HepG2 (cell line): ENCODE results near the gene TCERG1L. TPM values are rescaled to one million over a fixed set of nuclear protein-coding genes. Genes with fewer than 3 reads are reported as not detected.
"Not testable (repeated sequence)": the region's sequence is repeated elsewhere in the genome, so short reads cannot be mapped to it uniquely, and the experiment has no call there.

Source experiments
- ATAC-seq: fragments of 200-7000 bp; cut with Tn5 transposase; 3 replicates; pipeline ENCODE4 v1.9.1; 2020; ENCODE audit warnings: mild to moderate bottlenecking, moderate library complexity
- BruUV-seq: library from RNA; stranded (reverse); fragments of 400-500 nt; replicated peaks from 2 replicates; lab custom pipeline; 2021; lab: Mats Ljungman, UMichigan
- CTCF ChIA-PET: fragments of 300-600 bp; formaldehyde crosslinking; extraction: SDS; loops from one replicate; lab custom pipeline; 2021; ENCODE audit warnings: low total read pairs, inconsistent platforms, low intra/inter-chr PET ratio; lab: Yijun Ruan, JAX
- POLR2A ChIA-PET: fragments of 350-600 bp; sonication (Branson Sonifier 250); formaldehyde crosslinking; loops from one replicate; lab custom pipeline; 2020; ENCODE audit warnings: antibody characterized with exemption, inconsistent platforms; lab: Yijun Ruan, JAX
- DNase-seq: peaks from one replicate; pipeline ENCODE4 v3.0.0-alpha.2; 2015; ENCODE audit warnings: low spot score
- FAIRE-seq: peaks from 3 replicates; lab custom pipeline; 2011; peaks lifted over from hg19 to GRCh38; lab: Jason Lieb, UNC
- H2AFZ ChIP-seq: one replicate; pipeline ENCODE4 v1.6.1; 2011; ENCODE audit warnings: low read length, inconsistent platforms
- H3K27ac ChIP-seq: fragments of 300-600 bp; 3 replicates; pipeline ENCODE4 v1.8.0; 2011; ENCODE audit warnings: mixed run types, mild to moderate bottlenecking, mixed read lengths, low read length, inconsistent platforms; ENCODE audit not compliant: insufficient read depth; ENCODE audit errors: extremely low read length
- H3K27me3 ChIP-seq, 2 experiments: fragments of 200-600 bp in 1 of 2; 2 replicates in 1 of 2; 3 replicates in 1 of 2; pipeline versions ENCODE4 v1.6.0 to v1.8.0; 2011; ENCODE audit warnings: low read length in 2 of 2, mild to moderate bottlenecking in 2 of 2, moderate library complexity in 2 of 2, inconsistent platforms in 1 of 2; ENCODE audit not compliant: insufficient read depth in 2 of 2, control insufficient read depth in 1 of 2
- H3K36me3 ChIP-seq, 2 experiments: fragments of 200-600 bp in 1 of 2; replicated peaks in 1 of 2; 2 replicates in 1 of 2; 3 replicates in 1 of 2; pipeline versions ENCODE4 v1.5.1 to v1.8.0; 2011; ENCODE audit warnings: low read length in 2 of 2, inconsistent platforms in 1 of 2; ENCODE audit not compliant: insufficient read depth in 2 of 2, control insufficient read depth in 1 of 2
- H3K4me1 ChIP-seq: 2 replicates; pipeline ENCODE4 v1.5.1; 2012; ENCODE audit warnings: low read length, inconsistent platforms; ENCODE audit not compliant: insufficient read depth
- H3K4me2 ChIP-seq: 2 replicates; pipeline ENCODE4 v1.6.0; 2011; ENCODE audit warnings: low read depth, low read length, inconsistent platforms
- H3K4me3 ChIP-seq, 3 experiments: fragments of 200-600 bp in 1 of 3; sonication (generic), shearing (Covaris generic) in 1 of 3; replicated peaks in 1 of 3; 2 replicates each; pipeline ENCODE4 v1.5.1; 2011 to 2016; ENCODE audit warnings: low read length in 3 of 3, inconsistent platforms in 2 of 3, low read depth in 2 of 3, mild to moderate bottlenecking in 2 of 3, control low read depth in 1 of 3, mixed read lengths in 1 of 3; ENCODE audit not compliant: insufficient read depth in 1 of 3
- H3K79me2 ChIP-seq: one replicate; pipeline ENCODE4 v1.6.1; 2011; ENCODE audit warnings: low read length, inconsistent platforms; ENCODE audit not compliant: insufficient read depth
- H3K9ac ChIP-seq: 2 replicates; pipeline ENCODE4 v1.6.0; 2011; ENCODE audit warnings: mild to moderate bottlenecking, low read depth, low read length, inconsistent platforms; ENCODE audit not compliant: insufficient read depth
- H3K9me3 ChIP-seq: 2 replicates; pipeline ENCODE4 v1.5.1; 2012; ENCODE audit warnings: mild to moderate bottlenecking, low read length
- H4K20me1 ChIP-seq: 2 replicates; pipeline ENCODE4 v1.6.0; 2011; ENCODE audit warnings: inconsistent platforms, mild to moderate bottlenecking, low read length, moderate library complexity; ENCODE audit not compliant: insufficient read depth
- CENPT ChIP-seq: sonication (generic); formaldehyde crosslinking; IDR thresholded peaks from 2 replicates; pipeline ENCODE4 v1.8.0; 2022; ENCODE audit warnings: low read depth, mild to moderate bottlenecking, moderate library complexity, missing genetic modification reagents
- FOXO1 ChIP-seq: sonication (generic); formaldehyde crosslinking; IDR thresholded peaks from 2 replicates; pipeline ENCODE4 v1.4.0; 2020; ENCODE audit warnings: missing genetic modification reagents
- HOXA7 ChIP-seq: sonication (generic); formaldehyde crosslinking; IDR thresholded peaks from 2 replicates; pipeline ENCODE4 v1.8.1; 2022; ENCODE audit warnings: mild to moderate bottlenecking, missing genetic modification reagents, moderate library complexity
- HOXA9 ChIP-seq: sonication (generic); formaldehyde crosslinking; IDR thresholded peaks from 2 replicates; pipeline ENCODE4 v1.8.1; 2022; ENCODE audit warnings: missing genetic modification reagents, mild to moderate bottlenecking, moderate library complexity, borderline replicate concordance
- IKZF1 ChIP-seq: fragments of 450-650 bp; IDR thresholded peaks from 2 replicates; pipeline ENCODE4 v1.7.1; 2016
- IKZF4 ChIP-seq: sonication (generic); formaldehyde crosslinking; IDR thresholded peaks from 2 replicates; pipeline ENCODE4 v1.5.1; 2020; ENCODE audit warnings: borderline replicate concordance, mild to moderate bottlenecking, low read depth, missing genetic modification reagents; ENCODE audit errors: not compliant biosample characterization
- MED13 ChIP-seq: sonication (generic); formaldehyde crosslinking; IDR thresholded peaks from 2 replicates; pipeline ENCODE4 v1.5.0; 2020; ENCODE audit warnings: missing genetic modification reagents
- MYC ChIP-seq: sonication (generic); formaldehyde crosslinking; IDR thresholded peaks from 2 replicates; pipeline ENCODE4 v1.9.0; 2021; ENCODE audit warnings: missing genetic modification reagents, borderline replicate concordance
- RBM39 ChIP-seq: fragments of 200-400 bp; formaldehyde crosslinking; IDR thresholded peaks from one replicate; pipeline ENCODE4 v1.6.1; 2018; ENCODE audit warnings: antibody characterized with exemption, mild to moderate bottlenecking, low read depth, low read length; ENCODE audit not compliant: poor library complexity, severe bottlenecking
- ZNF20 ChIP-seq: sonication (generic); formaldehyde crosslinking; IDR thresholded peaks from 2 replicates; pipeline ENCODE4 v1.4.0; 2020; ENCODE audit warnings: mild to moderate bottlenecking, moderate library complexity, missing genetic modification reagents
- ZNF30 ChIP-seq: sonication (generic); formaldehyde crosslinking; IDR thresholded peaks from 2 replicates; pipeline ENCODE4 v1.5.0; 2020; ENCODE audit warnings: mild to moderate bottlenecking, missing genetic modification reagents
- ZNF33A ChIP-seq: sonication (generic); formaldehyde crosslinking; IDR thresholded peaks from 2 replicates; pipeline ENCODE4 v1.5.1; 2020; ENCODE audit warnings: missing genetic modification reagents, mild to moderate bottlenecking, moderate library complexity, borderline replicate concordance
- ZNF83 ChIP-seq: sonication (generic); formaldehyde crosslinking; IDR thresholded peaks from 2 replicates; pipeline ENCODE4 v1.4.0; 2020; ENCODE audit warnings: missing genetic modification reagents, mild to moderate bottlenecking, borderline replicate concordance
- ZSCAN30 ChIP-seq: sonication (generic); formaldehyde crosslinking; IDR thresholded peaks from 2 replicates; pipeline ENCODE4 v1.5.0; 2020; ENCODE audit warnings: mild to moderate bottlenecking, missing genetic modification reagents
- WGBS: methylation state at CpG from one replicate; pipeline ENCODE4 v1.1.6; 2017; ENCODE audit warnings: low lambda C conversion rate; 5-methylcytosine and 5-hydroxymethylcytosine counted together
- in situ Hi-C: cut with HindIII; loops from 2 replicates; pipeline ENCODE4 v1.10.0; 2017; ENCODE audit warnings: low pct_unique_long_range_greater_than_20kb; ENCODE audit not compliant: extremely low pct_ligation_motif_present
- intact Hi-C: fragments of 100-400 bp; cut with micrococcal nuclease; formaldehyde crosslinking; loops from one replicate; pipeline ENCODE4 v1.10.0; 2022; ENCODE audit not compliant: unreplicated experiment
- polyA plus RNA-seq, 8 experiments: library from polyadenylated mRNA; depleted of rRNA in 3 of 8; stranded (reverse) in 7 of 8; unstranded in 1 of 8; fragments of >200 nt; fragmentation: Illumina TruSeq in 4 of 8; extraction: Trizol in 4 of 8; gene quantifications; 2 replicates each; pipeline versions ENCODE4 v1.2.1 to v1.2.3, GENCODE V29; 2011 to 2016; ENCODE audit warnings: low read depth in 4 of 8, missing spikeins in 1 of 8, mixed read lengths in 1 of 8; ENCODE audit not compliant: insufficient read depth in 1 of 8
- total RNA-seq, 5 experiments: library from RNA; depleted of rRNA; stranded (reverse); fragments of >200 nt; fragmentation: Illumina TruSeq; extraction: Trizol; gene quantifications; 2 replicates each; pipeline ENCODE4 v1.2.3, GENCODE V29; 2016; ENCODE audit warnings: low read depth in 1 of 5

Gene TCERG1L
- total and polyA plus RNA-seq, 2 of the 13 experiments (the other 11 are each of a cell fraction or from before 2014, with no cell fraction given): not detected

- Histone ChIP-seq H3K27me3 (peaks cover 2 to 28% of the 10 kb centered on the region in 2 experiments; a peak in 4 of 5 replicates), H4K20me1 (no peaks in the 10 kb centered on the region), H3K27ac (no peak overlapping the region), H3K4me3 (no peak overlapping the region), H3K9ac (no peak overlapping the region), H3K36me3 (no peaks in the 10 kb centered on the region), H3K79me2 (no peaks in the 10 kb centered on the region), H3K4me1 (no peaks in the 10 kb centered on the region), H2AFZ (no peak overlapping the region), H3K4me2 (no peak overlapping the region), H3K9me3 (peaks cover 12% of the 10 kb centered on the region; the same call in 1 of the 2 replicates)
- ChIA-PET POLR2A (no interaction called here), CTCF (no interaction called here)
- DNase-seq (no peak), ATAC-seq (no peak), FAIRE-seq (no peak)
- intact Hi-C loops (no loop called here), in situ Hi-C loops (no loop called here)
- TF ChIP-seq ZNF20 (CRISPR knock-in tag) (no peak), RBM39 (no peak), ZNF30 (CRISPR knock-in tag) (no peak), FOXO1 (CRISPR knock-in tag) (no peak), ZNF33A (no peak), IKZF1 (no peak), MYC (CRISPR knock-in tag) (no peak), CENPT (no peak), MED13 (CRISPR knock-in tag) (no peak), HOXA7 (CRISPR knock-in tag) (no peak), IKZF4 (CRISPR knock-in tag) (no peak), HOXA9 (no peak), ZNF83 (CRISPR knock-in tag) (no peak), ZSCAN30 (no peak)
- 26% methylated on average over 13 of the region's 17 CpGs for WGBS
- no TSS peak for BruUV-seq
Measured at GRCh38 chr10:131154306-131155025, 157.1 kb downstream of the TCERG1L start.

GRCh38 chr10:131152456-131152855 lies 159.1 kb downstream of the TCERG1L start:
- CTCF ChIA-PET, in situ Hi-C loops, H3K36me3 ChIP-seq, H3K4me2 ChIP-seq, H3K9ac ChIP-seq, H3K79me2 ChIP-seq, intact Hi-C loops, ATAC-seq, DNase-seq, POLR2A ChIA-PET, FAIRE-seq, H2AFZ ChIP-seq, H3K4me1 ChIP-seq, H3K27ac ChIP-seq, H4K20me1 ChIP-seq, H3K4me3 ChIP-seq, BruUV-seq: not testable (repeated sequence)
- H3K9me3 ChIP-seq: peaks cover 12% of the 10 kb centered on the region; the same call in 1 of the 2 replicates
- H3K27me3 ChIP-seq: peaks cover 2 to 23% of the 10 kb centered on the region in 2 experiments; a peak in 4 of 5 replicates
